Stimulated activated CD8-positive, alpha-beta memory T cell treated with anti-CD3 and anti-CD28 coated beads, Interleukin-15, amount 100 ng/mL, for 1 hour (primary cell): ENCODE data around the gene SRBD1.

ENCODE experiments used
- DNase-seq: peaks from one replicate; pipeline ENCODE4 v3.0.0-alpha.2; 2020; ENCODE audit warnings: low read depth

The SRBD1 gene

GRCh38 chr2:45611020-45611859, at the start of gene SRBD1:
Gene SRBD1 (minus strand): TSS chr2:45611267. CDS start chr2:45605441, 5,826 bp downstream.
- DNase-seq = peak; percentile 79

- DNase-seq = no peak
Observed at GRCh38 chr2:45654250-45654649, 43.2 kb upstream of the SRBD1 start.

GRCh38 chr2:45653122-45653913, 42.3 kb upstream of the SRBD1 start:
- no peak for DNase-seq

GRCh38 chr2:45652090-45653031, 41.3 kb upstream of the SRBD1 start:
- no peak for DNase-seq

- DNase-seq = no peak
Observed at GRCh38 chr2:45651415-45652089, 40.5 kb upstream of the SRBD1 start, which contains the start of gene PRKCE. Gene PRKCE (plus strand): TSS chr2:45651675.

- peak; percentile 90 for DNase-seq
Observed at GRCh38 chr2:45650851-45651414, 39.9 kb upstream of the SRBD1 start.

GRCh38 chr2:45649858-45650811, 39.1 kb upstream of the SRBD1 start:
- DNase-seq = peak; percentile 43

- no peak for DNase-seq
Observed at GRCh38 chr2:45649462-45649857, 38.4 kb upstream of the SRBD1 start.

- DNase-seq = no peak
Observed at GRCh38 chr2:45648636-45649035, 37.6 kb upstream of the SRBD1 start.

GRCh38 chr2:45647986-45648520, 37.0 kb upstream of the SRBD1 start:
- DNase-seq = no peak

GRCh38 chr2:45647356-45647755, 36.3 kb upstream of the SRBD1 start:
- no peak for DNase-seq

- no peak for DNase-seq
Observed at GRCh38 chr2:45646289-45646688, 35.2 kb upstream of the SRBD1 start.

GRCh38 chr2:45643543-45644542, 32.8 kb upstream of the SRBD1 start:
- no peak for DNase-seq

- no peak for DNase-seq
Observed at GRCh38 chr2:45643095-45643494, 32.0 kb upstream of the SRBD1 start.

- no peak for DNase-seq
Observed at GRCh38 chr2:45640576-45640975, 29.5 kb upstream of the SRBD1 start.

GRCh38 chr2:45637440-45637839, 26.4 kb upstream of the SRBD1 start:
- no peak for DNase-seq

- no peak for DNase-seq
Observed at GRCh38 chr2:45636008-45636407, 24.9 kb upstream of the SRBD1 start.

- no peak for DNase-seq
Observed at GRCh38 chr2:45634223-45634622, 23.2 kb upstream of the SRBD1 start.
